ENCODE results near the gene BAIAP2.

DNA sequence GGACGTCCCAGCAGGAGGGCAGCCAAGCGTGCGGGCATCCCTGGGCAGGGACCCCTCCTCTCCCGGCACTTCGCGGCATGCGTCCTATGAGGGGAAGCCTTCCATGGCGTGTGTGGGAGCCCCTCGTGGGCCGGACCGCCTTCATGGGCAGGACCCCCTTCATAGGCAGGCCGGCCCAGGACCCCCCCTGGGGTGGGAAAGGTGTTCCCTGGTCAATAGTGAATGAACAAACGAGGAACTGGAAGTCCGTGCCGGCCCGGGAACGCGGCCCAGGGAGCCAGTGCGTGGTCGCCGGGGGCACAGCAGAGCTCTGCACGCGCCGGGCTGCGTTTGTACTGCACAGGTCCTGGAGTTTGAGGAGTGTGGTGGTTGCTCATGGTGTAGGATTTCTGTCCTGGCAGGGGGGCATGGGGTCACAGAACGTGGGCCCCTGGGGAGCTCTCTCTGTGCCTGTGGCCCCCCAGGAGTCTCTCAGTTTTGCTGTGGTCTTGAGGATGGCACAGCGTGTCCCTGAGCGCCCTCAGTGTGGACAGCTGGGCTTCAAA lies 13.9 kb downstream of the BAIAP2 start:
- TF ChIP-seq, protein P1, sequence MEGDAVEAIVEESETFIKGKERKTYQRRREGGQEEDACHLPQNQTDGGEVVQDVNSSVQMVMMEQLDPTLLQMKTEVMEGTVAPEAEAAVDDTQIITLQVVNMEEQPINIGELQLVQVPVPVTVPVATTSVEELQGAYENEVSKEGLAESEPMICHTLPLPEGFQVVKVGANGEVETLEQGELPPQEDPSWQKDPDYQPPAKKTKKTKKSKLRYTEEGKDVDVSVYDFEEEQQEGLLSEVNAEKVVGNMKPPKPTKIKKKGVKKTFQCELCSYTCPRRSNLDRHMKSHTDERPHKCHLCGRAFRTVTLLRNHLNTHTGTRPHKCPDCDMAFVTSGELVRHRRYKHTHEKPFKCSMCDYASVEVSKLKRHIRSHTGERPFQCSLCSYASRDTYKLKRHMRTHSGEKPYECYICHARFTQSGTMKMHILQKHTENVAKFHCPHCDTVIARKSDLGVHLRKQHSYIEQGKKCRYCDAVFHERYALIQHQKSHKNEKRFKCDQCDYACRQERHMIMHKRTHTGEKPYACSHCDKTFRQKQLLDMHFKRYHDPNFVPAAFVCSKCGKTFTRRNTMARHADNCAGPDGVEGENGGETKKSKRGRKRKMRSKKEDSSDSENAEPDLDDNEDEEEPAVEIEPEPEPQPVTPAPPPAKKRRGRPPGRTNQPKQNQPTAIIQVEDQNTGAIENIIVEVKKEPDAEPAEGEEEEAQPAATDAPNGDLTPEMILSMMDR (IDR thresholded peaks at IDR 0.05): no peak
- TF ChIP-seq POLR2A (IDR thresholded peaks at IDR 0.05): no peak
